Measurements from ENCODE around the gene TEAD1.

DNA sequence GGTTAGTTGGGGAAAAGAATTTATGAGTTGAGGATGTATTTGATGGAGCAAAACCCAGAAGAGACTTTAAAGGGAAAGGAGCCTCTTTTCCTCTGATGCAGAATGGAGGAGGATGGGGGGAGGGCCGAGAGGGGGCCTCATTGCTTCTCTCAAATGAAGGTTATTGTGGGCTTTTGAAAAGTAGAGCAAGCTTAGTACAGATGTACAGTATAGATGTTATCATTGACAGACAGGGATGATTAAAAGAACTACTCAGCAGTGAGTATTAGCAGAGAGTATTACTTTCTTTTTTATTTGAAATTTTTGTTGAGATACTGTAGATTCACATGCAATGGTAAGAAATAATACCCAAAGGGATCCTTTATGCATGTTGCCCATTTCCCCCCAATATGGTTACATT lies 98.1 kb downstream of the TEAD1 start:
- TF ChIP-seq, protein P1, sequence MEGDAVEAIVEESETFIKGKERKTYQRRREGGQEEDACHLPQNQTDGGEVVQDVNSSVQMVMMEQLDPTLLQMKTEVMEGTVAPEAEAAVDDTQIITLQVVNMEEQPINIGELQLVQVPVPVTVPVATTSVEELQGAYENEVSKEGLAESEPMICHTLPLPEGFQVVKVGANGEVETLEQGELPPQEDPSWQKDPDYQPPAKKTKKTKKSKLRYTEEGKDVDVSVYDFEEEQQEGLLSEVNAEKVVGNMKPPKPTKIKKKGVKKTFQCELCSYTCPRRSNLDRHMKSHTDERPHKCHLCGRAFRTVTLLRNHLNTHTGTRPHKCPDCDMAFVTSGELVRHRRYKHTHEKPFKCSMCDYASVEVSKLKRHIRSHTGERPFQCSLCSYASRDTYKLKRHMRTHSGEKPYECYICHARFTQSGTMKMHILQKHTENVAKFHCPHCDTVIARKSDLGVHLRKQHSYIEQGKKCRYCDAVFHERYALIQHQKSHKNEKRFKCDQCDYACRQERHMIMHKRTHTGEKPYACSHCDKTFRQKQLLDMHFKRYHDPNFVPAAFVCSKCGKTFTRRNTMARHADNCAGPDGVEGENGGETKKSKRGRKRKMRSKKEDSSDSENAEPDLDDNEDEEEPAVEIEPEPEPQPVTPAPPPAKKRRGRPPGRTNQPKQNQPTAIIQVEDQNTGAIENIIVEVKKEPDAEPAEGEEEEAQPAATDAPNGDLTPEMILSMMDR (IDR thresholded peaks at IDR 0.05), result no peak
- TF ChIP-seq ZFX (IDR thresholded peaks at IDR 0.05; ENCODE audit: borderline replicate concordance), result no peak

Measured in 22Rv1 (cell line).